ENCODE data around the gene GNG5.
"Not testable (repeated sequence)": the region's sequence is repeated elsewhere in the genome, so short reads cannot be mapped to it uniquely, and the experiment has no call there.

Gene GNG5

DNA sequence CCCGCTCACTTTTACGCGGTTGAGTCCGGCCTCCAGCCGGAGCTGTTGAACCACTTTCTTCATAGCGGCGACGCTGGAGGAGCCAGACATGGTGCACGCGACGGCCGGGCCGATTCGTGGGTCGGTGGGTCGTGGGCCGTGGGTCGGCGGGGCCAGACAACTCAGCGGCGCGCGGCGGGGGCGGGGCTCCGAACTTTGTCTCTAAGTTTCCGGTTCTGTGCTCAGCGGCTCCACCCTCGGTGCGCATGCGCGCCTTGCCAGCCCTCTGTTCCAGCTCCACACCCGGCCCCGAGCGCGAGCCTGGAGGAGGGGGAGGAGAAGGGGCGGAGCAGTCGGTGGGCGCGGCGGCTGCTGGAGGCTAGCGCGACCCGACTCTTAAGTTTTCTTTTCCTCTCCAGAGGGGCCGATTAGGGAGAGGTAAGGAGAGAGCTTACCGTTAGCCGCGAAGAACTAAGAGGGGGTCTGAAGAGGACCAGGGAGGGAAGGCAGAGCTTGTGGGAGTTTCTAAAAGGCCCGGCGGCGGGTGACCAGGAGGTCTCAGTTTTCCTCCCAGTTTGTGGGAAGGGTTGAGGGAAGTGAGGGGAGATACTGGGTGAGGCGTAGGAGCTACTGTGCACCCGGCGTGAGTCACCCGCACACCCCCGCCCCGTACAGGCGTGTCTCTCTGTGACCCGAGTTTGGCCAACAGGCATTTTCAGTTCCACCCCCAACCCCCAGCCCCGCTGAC, at the start of gene GNG5, which contains the start of gene SPATA1:
GNG5 (minus strand) TSS at position 580 of the 727 bp plus-strand sequence; CDS start at position 90, 490 bp downstream.
SPATA1 (plus strand) TSS at position 385 of the 727 bp plus-strand sequence. CDS start 9,974 bp downstream, outside the sequence.
- DNase-seq (ENCODE audit: low spot score), result peak; percentile 95

DNA sequence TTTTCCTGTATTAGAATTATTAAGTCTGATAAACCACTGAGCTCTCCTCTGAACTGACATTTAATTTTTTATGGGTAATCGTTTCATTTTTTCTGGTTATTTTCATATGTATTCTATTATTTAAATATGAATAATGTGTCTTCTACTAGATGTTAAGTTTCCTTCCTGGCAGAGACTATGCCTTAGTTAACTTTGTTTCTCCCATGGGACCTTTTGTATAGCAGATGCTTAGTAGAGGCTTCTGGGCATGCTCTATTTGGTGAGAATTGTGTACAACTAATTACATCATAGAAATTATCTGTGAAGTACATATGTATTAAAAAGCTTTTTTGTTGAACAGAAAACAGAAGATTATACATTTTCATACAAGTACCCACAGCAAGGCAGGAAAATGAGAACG, 44.4 kb upstream of the GNG5 start:
- no peak for DNase-seq (ENCODE audit: low spot score)

DNA sequence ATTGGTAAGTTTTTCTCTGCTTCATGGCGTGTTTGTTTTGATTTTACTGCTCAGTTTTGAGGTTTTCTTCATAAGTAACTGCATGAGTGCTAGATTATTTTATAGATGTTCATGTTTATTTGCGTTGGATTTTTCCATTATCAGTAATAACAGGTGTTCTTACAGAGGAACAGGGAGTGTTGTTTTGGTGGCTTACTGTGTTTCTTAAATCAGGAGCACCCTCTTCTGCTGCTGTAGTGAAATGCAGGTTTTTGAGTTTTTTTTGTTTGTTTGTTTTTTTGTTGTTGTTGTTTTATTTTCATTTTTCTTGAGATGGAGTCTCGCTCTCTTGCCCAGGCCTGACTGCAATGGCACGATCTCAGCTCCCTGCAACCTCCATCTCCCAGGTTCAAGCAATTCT, 35.3 kb upstream of the GNG5 start:
- DNase-seq (ENCODE audit: low spot score), result no peak

DNA sequence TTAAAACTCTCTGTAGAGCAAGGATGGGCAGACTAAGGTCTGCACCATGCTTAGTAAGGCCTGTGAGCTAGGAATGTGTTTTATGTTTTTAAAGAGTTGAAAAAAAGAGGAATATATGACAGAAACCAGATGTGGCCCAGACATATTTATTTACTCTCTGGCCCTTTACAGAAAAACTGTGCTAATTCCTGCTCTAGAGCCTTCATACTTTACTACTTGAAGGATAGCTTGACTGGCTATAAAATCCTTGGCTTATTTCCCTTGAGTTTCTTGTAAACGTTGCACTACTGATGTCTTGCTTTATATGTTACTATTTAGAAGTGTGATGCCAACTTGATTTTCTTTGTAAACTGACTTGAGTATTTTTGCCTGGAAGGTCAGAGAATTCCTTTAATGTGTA, 34.4 kb upstream of the GNG5 start:
- DNase-seq (ENCODE audit: low spot score), result no peak

- DNase-seq (ENCODE audit: low spot score), result no peak
These were observed 33.6 kb upstream of the GNG5 start for GRCh38 chr1:84539972-84540371.

GRCh38 chr1:84538599-84538998, 32.2 kb upstream of the GNG5 start:
- DNase-seq (ENCODE audit: low spot score), result no peak

GRCh38 chr1:84525779-84526178, 19.4 kb upstream of the GNG5 start:
- DNase-seq (ENCODE audit: low spot score), result peak; percentile 14

DNA sequence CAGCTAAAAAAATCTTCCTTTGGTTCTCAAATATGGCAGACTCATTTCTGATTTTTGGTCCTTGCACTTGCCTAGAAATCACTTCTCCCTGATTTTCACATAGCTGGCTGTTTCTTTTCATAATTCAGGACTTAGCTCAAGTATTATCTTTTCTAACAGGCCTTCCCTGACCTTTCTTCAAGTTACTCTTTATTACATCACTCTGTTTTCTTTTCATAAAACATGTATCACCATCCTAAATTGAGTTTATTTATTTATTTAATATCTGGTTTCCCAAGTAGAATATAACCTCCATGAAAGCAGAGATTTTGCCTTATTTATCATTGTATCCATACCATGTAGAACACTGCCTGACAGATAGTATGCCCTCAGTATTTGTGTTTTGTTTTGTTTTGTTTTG, 18.2 kb upstream of the GNG5 start:
- DNase-seq (ENCODE audit: low spot score), result no peak

DNA sequence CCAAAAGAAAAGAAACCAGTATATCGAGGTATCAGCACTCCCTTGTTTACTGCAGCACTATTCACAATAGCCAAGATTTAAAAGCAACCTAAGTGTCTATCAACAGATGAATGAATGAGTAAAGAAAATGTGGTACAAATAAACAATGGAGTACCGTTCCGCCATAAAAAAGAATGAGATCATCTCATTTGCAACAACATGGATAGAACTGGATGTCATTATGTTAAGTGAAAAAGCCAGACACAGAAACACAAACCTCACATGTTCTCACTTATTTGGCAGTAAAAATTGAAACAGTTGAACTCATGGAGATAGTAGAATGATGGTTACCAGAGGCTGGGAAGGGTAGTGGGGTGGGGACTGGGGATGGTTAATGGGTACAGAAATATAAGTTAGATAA, 4.3 kb upstream of the GNG5 start:
- DNase-seq (ENCODE audit: low spot score), result no peak

GRCh38 chr1:84510165-84510564, 3.8 kb upstream of the GNG5 start:
- no peak for DNase-seq (ENCODE audit: low spot score)

- no peak for DNase-seq (ENCODE audit: low spot score)
These were observed 2.6 kb upstream of the GNG5 start for GRCh38 chr1:84509029-84509428.

- no peak for DNase-seq (ENCODE audit: low spot score)
These were observed 2.1 kb upstream of the GNG5 start for GRCh38 chr1:84508510-84508909.

GRCh38 chr1:84507887-84508286, 1.5 kb upstream of the GNG5 start:
- not testable (repeated sequence) for DNase-seq (ENCODE audit: low spot score)

DNA sequence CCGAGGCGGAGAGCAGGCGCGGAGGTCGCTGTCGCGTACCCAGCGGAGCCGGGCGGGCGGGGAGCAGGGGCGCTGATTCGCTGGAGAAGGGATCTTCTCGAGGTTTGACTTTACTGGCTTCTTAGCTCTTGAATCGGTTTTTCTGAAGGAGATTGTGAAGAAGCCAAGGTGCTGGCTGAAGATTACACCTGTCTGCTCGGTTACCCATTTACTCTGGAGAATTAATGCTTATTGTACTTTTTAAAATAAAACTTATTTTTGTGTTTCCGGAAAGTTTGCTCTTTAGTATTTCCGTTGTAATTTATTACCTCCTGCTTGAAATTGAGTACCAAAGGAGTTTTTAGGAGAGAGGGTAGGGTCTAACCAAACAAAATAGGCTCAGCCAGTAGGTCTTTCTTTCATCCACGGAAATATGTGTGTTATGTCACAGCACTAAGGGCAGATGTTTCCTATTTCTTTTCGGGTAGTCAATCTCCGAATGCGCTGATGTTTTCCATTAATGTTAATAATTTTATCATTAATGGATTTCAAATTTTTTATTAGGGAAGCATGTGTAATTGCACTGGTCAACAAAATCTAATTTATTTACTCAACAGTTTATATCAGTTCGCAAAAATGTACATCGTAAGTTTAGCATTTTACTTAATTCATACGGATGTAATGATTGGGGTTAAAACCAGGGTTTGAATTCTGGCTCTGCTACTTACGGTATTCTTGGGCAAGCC, 510 bp upstream of the GNG5 start:
- no peak for DNase-seq (ENCODE audit: low spot score)

GRCh38 chr1:84505493-84506001, 834 bp downstream of the GNG5 start:
- DNase-seq (ENCODE audit: low spot score), result no peak

GRCh38 chr1:84504580-84505492, 1.5 kb downstream of the GNG5 start:
- DNase-seq (ENCODE audit: low spot score), result peak; percentile 5

DNA sequence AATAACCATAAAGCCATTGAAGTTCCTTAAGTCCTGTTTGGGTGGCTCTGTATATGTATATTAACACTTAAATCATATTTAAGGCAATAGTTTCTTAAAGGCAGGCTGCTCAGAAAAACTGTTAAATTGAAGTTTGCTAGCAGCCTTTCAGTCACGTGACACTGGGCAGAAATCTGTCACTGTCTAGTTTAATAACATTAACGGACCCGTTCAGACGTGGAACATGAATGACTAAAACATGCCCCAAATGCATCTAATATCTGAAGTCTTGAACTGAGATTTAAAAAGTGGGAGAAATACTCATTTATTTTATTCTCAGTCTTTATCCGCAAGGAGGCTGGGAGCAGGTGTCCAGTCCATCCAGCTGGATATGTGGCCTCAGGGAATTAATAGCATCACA, 3.5 kb downstream of the GNG5 start:
- DNase-seq (ENCODE audit: low spot score), result no peak

DNA sequence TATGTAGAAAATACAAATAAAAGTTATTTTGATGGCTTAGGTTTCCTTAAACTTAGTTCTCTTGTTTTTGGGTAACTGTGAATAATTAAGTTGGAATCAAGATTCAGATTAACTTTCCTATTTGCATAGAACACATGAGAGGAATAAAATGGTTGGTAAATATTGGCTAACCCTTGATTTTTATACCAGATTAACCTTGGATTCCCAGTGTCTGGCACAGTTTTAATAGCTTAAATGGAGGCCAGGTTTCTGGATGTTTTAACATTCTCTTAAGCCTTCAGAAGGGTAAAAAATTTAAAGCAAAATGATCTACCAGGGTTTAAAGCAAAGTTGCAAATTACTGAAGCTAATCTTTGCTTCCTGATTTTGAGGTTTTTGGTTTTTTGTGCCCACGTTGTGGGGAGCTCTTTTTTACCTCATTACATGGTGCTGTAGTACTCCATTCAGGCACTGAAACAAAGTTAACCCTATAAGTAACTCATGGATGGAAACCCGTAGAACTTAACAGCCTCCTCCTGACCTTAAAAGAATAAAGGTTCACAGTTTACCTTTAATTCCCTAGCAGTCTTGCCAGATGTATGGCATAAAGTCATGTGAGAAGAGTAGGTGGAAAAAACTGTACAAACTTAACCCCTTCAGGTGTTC, 8.6 kb downstream of the GNG5 start:
- DNase-seq (ENCODE audit: low spot score), result no peak

DNA sequence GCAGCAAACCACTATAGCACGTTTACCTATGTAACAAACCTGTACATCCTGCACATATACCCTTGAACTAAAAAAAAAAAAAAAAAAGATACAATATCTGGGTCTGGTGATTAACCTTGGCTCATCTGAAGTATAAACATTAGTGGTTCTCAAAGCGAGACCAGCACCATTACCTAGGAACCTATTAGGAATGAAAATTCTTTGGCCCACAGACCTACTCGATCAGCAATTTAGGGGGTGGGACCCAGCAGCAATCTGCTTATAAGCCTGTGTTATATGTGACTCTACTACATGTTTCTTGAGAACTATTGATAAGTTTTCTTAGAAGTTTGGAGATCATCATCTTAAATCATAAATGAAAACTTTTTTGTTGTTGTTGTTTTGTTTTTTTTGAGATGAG, 9.9 kb downstream of the GNG5 start:
- no peak for DNase-seq (ENCODE audit: low spot score)

- DNase-seq (ENCODE audit: low spot score), result no peak
These were observed 12.6 kb downstream of the GNG5 start for GRCh38 chr1:84493747-84494146.

DNA sequence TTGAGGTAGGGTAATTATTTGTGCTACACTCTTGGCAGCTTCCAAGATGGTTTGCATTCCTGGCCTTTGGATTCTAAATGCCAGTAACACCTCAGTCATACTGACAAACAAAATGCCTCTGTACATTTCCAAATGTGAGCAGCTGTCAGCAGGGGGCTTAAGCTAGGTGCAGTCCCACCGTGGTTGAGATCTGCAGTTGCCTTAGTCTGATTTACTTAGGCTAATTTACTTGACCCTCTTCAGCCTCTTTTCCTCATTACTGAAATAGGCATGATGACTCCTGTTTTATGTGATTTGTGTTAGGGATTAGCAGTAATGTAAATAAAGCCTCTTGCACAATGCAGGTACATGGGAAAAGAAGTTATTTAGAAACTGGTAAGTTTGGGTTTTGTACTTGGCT, 13.7 kb downstream of the GNG5 start:
- DNase-seq (ENCODE audit: low spot score), result no peak

DNA sequence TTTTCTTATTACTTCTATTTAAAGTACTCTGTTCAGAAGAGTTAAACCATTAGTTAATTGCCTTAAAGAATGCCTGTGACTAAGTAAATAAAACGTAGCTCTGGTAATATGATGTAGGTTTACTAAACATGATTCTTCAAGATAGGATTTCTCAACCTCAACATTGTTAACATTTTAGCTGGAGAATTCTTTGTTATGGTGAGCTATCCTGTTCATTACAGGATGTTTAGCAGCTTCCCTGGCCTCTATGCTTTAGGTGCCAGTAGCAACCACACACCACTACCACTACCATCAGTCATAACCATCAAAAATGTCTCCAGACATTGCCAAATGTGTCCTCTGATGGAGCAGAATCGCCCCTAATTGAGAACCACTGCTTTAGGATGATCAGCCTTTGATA, 16.6 kb downstream of the GNG5 start:
- no peak for DNase-seq (ENCODE audit: low spot score)

Measured in globus pallidus (tissue), 1 donor.